Measurements from ENCODE around the gene LRP11. TPM values are rescaled to one million over a fixed set of nuclear protein-coding genes. Genes with fewer than 3 reads are reported as not detected.

LRP11 gene
- total RNA-seq, 1 experiment from 2014 or later: 14.8 TPM

DNA sequence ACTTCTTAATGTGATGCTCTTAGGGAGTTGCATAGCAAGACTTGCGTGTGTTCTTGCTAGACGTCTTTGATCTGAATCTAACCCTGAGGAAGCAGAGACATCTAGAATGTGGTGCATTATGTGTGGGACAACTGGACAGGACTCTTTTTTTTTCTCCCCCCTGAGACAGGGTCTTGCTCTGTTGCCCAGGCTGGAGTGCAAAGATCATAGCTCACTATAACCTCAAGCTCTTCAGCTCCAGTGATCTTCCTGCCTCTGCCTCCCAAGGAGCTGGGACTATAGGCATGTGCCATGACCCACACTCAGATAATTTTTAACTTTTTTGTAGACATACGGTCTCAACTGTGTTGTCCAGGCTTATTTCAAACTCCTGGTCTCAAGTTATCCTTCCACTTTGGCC lies 80.6 kb downstream of the LRP11 start:
- no peak overlapping the region for H3K27ac ChIP-seq (ENCODE audit: insufficient read length, low read depth, low read length)
- H3K27me3 ChIP-seq (ENCODE audit: insufficient read depth, low read length): no peaks in the 10 kb centered on the region
- no peak overlapping the region for H2BK120ac ChIP-seq (ENCODE audit: low read depth, low read length, poor library complexity, severe bottlenecking)
- H3K4ac ChIP-seq (ENCODE audit: low read depth, low read length): no peak overlapping the region
- H2BK5ac ChIP-seq (ENCODE audit: insufficient read length, low read length): no peak overlapping the region
- H2BK20ac ChIP-seq (ENCODE audit: low read depth, low read length, poor library complexity, severe bottlenecking): no peak overlapping the region
- no peak overlapping the region for H3K14ac ChIP-seq (ENCODE audit: insufficient read depth, low read length)
- no peak overlapping the region for H4K91ac ChIP-seq (ENCODE audit: insufficient read length, low read depth, low read length)
- no peak overlapping the region for H2AFZ ChIP-seq (ENCODE audit: low read length)
- H3K9ac ChIP-seq (ENCODE audit: extremely low read depth, insufficient read length, low read length): no peak overlapping the region
- H3K23ac ChIP-seq (ENCODE audit: insufficient read length, low read depth, low read length): no peak overlapping the region
- Mint-ChIP-seq H3K4me3 (no peak overlapping the region), H3K9me3 (peaks cover 3 to 6% of the 10 kb centered on the region in 2 experiments; a peak in 4 of 5 replicates), H3K27ac (no peak overlapping the region), H3K4me1 (no peaks in the 10 kb centered on the region), H3K27me3 (ENCODE audit: low read depth) (no peaks in the 10 kb centered on the region), H3K36me3 (ENCODE audit: insufficient read depth in 1 of 3, low read depth in 3 of 3) (peaks cover 20 to 52% (median 27%) of the 10 kb centered on the region in 3 experiments)
- DNase-seq: no peak
- no peaks in the 10 kb centered on the region for H3K23me2 ChIP-seq (ENCODE audit: insufficient read length, low read depth, low read length, poor library complexity, severe bottlenecking)
- no peak overlapping the region for H3T11ph ChIP-seq (ENCODE audit: low read length)
- H3K18ac ChIP-seq (ENCODE audit: insufficient read length, low read depth, low read length): no peak overlapping the region
- H3K79me2 ChIP-seq (ENCODE audit: insufficient read depth, low read length): no peaks in the 10 kb centered on the region
- H2AK5ac ChIP-seq (ENCODE audit: insufficient read length, low read length): no peak overlapping the region
- H3K9me3 ChIP-seq (ENCODE audit: control insufficient read depth, low read depth, low read length): no peaks in the 10 kb centered on the region
- no peak overlapping the region for H3K56ac ChIP-seq (ENCODE audit: insufficient read length, low read depth, low read length)
- H2BK15ac ChIP-seq (ENCODE audit: low read depth, low read length): no peak overlapping the region
- WGBS (ENCODE audit: extremely low coverage, insufficient read length, low lambda C conversion rate): no CpG with 5 or more reads among the region's 3 CpGs
- no peaks in the 10 kb centered on the region for H4K20me1 ChIP-seq (ENCODE audit: control insufficient read depth, insufficient read depth, insufficient read length)
- H2BK12ac ChIP-seq (ENCODE audit: insufficient read length, low read depth, low read length): no peak overlapping the region
- no peak for TF ChIP-seq CTCF (conservative IDR thresholded peaks at IDR 0.05)
- no peak overlapping the region for H4K5ac ChIP-seq (ENCODE audit: insufficient read length, low read depth, low read length)
- H3K79me1 ChIP-seq (ENCODE audit: insufficient read depth, low read depth, low read length, poor library complexity, severe bottlenecking): no peaks in the 10 kb centered on the region
- H3K4me2 ChIP-seq (ENCODE audit: insufficient read depth, insufficient read length, low read length): no peak overlapping the region
- H4K8ac ChIP-seq (replicated peaks; ENCODE audit: insufficient read length, low read depth, low read length): no peak overlapping the region
- H3K4me1 ChIP-seq (ENCODE audit: insufficient read depth, low read length): no peaks in the 10 kb centered on the region

All from H9 (cell line).